Activated T-cell treated with anti-CD3 and anti-CD28 coated beads for 1 hour (primary cell): ENCODE measurements around the gene ACTC1.
"Not testable (repeated sequence)": the region's sequence is repeated elsewhere in the genome, so short reads cannot be mapped to it uniquely, and the experiment has no call there.

ENCODE experiments used
- DNase-seq: peaks from one replicate; pipeline ENCODE4 v3.0.0-alpha.2; 2020; ENCODE audit warnings: low read depth

Gene ACTC1

DNA sequence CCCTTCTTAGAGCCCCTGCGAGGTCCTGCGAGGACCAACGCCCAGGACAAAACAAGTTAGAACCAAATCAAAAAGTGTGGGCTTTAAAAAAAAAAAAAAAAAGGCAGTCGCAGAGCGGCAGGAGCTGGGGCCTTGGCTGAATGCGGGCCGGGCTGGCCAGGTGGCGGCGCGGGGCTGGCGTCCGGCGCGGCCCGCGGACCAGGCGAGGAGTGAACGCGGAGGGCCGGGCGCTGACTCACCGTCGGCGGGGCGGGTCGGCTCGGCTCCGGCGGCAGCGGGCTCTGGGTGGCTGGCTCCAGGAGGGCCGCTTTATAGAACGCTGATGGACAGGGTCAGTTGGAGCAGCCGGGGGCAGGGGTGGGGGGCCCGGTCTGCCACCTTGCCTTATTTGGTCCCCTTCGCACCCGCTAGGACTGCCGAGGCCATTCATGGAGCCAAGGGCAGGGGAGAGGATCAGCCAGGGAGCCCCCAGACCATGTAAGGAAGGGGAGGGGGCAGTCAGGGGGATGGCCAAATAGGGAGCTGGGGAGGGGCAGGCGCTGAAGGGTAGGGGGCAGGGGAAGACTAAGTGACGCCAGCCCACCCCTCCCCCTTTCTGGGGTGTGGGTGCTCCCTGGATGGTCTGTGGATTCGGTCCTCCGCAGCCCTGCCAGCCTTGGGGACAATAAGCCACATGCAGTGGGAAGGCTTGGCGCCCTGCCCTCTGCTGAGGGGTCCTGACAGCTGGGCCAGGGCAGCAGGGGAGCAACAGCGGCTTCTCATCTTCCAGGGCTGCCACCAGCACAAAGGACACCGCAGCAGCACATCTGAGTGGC lies at the start of gene ACTC1:
Gene ACTC1, minus strand, starts transcription at position 283 of the 815 bp plus-strand sequence. CDS start 741 bp downstream, outside the sequence.
- no peak for DNase-seq

DNA sequence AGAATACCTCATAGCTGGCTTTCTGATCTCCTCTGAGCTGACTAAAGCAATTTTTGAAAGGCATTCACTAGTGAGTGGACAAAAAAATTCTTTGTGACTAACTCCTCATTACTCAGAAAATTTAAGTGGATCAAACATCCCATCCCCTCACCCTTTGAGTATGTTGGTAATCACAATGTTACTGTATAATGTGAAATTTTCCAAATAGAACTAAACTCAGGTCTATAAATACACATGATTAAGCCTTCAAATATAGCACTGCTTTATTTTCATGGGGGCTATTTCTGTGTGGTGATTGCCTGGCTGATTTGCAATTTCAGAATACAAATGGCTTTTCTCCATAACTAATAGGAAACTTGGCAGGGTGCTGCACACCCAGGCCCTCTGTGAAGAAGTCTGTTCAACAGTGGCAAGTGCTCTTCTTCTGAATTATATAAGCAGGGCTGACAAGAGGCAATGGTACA lies 45.9 kb upstream of the ACTC1 start:
- DNase-seq, result no peak

DNA sequence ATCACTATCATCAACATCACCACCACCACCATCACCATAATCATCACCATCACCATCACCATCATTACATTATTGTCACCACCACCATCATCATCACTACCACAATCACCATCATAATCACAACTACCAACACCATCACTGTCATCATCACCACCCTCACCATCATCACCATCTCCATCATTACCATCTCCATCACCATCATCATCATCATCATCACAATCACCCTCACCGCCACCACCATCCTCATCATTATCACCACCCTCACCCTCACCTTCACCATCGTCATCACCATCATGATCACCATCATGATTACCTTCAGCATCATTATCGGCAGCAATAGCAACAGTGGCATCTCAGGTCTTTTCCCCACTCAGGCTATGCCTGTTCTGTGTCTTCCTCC lies 42.9 kb upstream of the ACTC1 start:
- DNase-seq, result no peak

DNA sequence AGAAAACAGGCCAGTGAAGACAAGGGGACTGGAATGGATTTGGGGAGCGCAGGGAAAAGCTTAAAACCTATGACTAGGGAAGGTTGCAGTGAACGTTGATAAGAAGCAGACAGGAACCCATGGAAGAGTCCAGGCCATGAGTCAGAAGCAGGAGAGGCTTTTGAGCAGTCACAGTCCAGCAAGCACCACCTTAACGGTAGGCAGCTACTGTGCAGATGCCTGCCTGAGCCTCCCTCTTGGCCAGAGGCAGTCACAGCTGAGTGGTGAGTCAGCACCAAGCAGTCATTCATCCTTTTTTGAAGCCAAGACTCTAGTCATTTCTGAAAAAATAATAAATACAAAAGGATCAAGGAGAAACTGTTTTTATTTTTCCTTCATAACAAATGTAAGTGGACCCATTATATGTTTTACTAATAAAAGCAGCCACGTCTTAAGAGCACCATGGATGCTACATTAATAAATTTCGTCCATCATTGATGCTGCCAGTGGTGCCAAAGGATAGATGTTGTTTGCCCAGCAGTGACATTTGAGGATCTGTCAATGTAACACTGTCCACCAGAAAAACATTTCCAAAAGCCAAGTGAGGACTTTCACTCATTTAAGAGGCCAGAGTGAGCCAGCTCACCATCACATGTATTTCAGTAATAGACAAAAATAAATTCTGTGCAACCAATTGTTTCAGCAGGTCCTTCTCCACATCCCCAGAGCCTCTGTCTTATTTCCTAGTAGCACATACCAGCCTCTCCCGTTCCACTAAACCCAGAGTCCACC lies 42.1 kb upstream of the ACTC1 start:
- no peak for DNase-seq

DNA sequence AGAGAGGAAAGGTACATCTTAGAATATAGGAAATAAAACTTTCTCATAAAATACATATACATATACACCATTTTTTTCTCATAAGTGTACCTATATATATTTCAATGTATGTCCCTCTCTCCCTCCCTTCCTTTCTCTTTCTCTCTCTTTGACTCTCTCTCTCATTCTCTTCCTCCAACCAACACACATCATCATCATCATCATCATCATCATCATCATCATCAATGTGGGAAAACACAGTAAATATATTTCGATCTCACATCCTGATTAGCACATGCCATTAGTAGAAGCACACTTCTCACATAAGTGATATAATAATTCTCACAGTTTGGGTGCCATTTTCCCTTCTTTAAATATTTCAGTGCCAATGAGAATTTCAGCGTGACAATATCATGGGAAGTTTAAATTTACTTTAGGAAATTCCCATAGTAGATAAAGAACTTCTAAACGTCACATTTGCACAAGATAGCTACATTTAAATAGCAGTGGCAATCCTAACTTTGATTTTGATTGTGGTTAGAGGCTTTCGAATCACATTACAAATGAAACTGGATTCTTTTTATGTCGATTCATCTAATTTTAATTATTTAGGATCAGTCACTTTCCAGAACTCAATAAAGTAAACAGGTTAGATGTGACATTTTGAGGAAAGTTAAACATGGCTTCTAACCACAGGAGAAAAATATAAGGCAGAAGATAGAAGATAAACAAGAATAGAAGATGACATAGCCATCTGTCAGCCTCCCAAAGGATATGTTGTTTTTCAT lies 33.0 kb upstream of the ACTC1 start:
- no peak for DNase-seq

DNA sequence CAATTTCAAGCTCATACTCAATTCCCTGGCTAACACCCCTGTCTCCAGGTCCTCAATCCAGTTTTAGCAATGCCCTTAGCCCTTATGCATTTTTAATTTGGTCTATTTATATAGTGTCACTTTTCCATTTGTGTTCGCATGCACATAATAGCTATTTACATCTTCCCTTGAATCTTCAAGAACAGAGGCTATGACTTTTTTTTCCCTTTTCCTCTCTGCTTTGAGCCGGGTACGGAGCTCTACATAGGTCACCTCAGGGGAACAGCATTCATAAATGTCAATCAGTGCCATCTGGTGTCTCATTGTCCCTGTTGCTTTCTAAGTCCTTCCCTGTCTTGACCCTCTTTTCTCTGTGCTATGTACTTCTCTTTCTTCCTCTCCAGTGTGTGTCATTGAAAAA lies 26.5 kb upstream of the ACTC1 start:
- no peak for DNase-seq

DNA sequence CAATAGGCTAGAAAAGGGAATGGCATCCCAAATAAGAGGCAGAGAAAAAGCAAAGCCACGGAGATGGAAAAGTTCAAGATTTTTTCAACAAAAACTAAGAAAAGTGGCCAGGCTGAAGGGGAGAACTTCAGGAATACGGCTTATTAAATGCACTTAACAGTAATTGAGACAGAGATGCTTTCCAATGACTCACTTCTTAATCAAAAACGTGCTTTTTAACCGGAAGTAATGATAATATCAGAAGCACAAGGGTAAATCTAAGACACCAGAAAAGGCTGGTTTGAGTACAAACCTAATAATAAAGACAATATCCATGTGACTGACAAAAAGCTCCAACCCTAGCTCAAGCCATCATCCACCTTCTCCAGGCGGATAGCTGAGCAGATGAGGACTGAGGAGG lies 24.8 kb upstream of the ACTC1 start:
- no peak for DNase-seq

DNA sequence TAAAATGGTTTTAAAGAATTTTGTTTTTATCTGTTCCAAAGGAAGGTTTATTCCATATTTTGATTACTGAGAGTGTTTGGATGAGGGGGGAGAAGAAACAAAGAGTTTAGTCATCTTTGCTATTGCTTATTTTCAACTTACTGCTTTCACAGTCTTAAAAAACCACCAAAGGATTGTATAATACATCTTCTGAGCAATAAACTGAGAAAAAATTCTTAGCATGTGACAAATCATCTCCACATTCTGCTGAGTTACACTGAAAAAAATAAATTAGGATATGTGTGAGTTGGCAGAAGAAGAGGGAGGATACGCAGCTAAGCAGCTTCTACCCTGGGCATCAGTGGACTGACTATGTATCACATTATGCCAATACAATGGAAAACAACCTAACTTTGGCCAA lies 23.2 kb upstream of the ACTC1 start:
- no peak for DNase-seq

DNA sequence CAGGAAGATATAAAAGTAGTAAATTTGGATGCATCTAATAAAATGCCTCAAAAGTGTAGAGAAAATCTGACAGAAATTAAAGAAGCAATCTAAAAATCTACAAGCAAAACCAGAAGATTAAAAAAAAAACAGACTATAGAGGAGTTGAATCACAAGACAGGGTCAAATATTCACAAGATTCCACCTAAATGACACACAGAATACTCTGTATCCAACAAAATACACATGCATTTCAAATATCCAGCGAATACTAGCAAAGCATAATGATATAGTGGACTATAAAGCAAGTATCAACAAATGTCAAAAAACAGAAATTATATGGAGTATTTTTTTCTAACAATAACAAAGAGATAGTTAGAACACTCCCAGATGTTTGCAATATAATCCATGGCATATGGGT lies 20.5 kb upstream of the ACTC1 start:
- no peak for DNase-seq

DNA sequence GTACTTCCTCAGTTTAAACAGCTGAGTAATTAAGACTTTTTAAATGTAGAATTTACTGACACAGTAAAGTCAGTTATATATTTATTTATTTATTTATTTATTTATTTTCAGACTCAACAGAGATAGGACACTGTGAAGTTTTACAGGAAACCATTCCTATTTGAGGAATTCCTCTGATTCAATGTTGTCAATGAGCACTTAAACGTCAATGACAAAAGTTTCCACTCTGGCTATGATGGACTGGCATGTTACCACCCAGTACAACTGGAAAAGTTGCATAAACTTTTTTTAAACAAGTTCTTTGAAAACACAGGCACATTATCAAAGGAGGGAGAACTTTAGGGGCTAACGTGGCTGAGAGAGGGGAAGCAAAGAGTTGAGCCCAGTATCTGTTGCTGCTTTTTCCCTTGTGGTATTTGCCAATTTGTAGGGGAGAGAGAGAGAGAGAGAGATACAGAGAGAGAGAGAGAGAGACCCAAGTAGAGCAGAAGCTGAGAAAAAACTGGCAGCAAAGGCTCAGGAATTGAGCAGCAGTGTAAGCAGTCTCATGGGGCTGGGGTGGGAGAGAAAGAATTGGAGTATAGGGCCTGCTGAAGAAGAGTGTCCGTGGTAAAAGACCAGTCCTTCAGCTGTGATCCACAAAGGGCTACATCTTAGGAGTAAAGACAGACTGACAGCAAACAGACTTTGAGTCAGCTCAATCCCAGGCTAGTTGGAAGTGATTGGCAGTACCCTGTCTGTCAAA lies 18.3 kb upstream of the ACTC1 start:
- no peak for DNase-seq

DNA sequence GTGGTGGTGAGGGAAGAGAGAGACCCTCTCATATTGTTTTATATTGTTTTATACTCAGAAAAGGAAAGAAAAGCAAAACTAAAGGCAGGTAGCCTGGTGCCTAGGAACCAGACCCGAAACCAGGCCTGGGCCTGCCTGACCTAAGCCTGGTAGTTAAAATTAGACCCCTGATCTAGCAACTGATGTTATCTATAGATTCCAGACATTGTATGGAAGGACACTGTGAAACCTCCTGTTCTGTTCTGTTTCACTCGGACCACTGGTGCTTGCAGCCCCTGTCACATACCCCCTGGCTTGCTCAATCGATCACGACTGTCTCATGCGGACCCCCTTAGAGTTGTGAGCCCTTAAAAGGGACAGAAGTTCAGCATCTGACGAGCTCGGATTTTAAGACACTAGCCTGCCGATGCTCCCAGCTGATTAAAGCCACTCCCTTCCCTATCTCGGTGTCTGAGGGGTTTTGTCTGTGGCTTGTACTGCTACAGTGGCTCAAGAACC lies 17.6 kb upstream of the ACTC1 start:
- not testable (repeated sequence) for DNase-seq

DNA sequence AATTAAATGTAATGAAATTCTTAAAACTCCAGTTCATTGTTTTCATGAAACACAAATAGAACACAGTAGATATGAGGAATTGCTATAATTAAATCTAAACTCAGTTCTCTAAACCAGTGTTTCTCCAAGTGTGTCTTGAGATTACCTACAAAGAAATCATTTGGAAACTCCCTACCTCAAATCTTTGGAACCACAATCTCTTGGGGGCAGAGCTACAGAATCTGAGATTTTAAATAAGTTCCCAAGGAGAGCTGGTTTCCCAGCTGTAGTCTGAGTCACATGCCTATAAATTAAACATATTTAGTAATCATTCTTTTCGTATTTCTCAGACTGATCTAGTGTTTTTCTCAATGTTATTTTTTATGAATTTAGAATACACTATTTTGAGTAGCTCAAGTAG lies 17.0 kb upstream of the ACTC1 start:
- no peak for DNase-seq

DNA sequence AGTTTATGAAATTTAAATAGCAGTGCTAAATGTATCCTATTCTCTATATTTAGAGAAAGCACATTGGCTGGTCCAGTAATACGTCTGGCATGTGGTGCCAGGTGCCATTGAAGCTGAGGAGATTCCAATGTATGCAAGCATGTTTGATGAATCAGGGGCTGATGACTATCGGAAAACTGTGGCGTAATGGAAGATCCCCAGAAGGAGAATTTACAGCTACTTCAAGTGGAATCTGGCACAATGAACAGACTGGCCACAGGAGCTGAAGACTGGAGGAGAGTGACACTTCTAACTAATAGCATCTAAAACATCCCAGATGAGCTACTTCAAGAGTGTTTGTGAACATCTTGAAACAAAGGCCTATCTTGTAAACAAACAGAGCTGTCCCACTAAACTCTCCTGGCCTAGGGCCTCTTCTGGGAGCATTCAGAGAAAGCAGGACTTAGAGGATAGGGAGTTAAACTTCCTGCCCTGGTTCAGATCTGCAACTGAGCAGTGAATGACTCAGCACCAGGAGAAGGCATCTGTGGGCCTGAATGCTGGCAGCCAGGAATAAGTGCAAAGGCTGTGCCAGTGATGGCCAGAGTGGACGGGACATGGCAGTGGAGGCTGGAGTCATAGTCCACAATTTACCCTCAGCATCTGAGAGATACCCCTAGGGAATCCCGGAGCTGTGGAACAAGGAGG lies 15.2 kb upstream of the ACTC1 start:
- DNase-seq, result no peak

DNA sequence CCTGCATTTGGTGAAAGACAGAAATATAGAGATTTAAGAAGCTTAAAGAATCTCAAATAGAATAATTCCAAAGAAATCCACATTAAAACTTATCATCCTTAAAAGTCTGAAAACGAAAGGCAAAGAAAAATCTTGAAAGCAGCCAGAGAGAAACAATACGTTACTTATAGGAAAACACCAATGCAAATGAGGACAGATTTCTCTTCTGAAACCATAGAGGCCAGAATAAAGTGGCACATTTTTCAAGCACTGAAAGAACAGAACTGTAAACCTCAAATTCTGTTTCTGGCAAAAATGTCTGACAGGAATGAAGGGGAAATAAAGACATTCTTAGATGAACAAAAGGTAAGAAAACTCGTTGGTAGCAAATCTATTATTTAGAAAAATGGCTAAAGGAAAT lies 13.8 kb upstream of the ACTC1 start:
- no peak for DNase-seq

DNA sequence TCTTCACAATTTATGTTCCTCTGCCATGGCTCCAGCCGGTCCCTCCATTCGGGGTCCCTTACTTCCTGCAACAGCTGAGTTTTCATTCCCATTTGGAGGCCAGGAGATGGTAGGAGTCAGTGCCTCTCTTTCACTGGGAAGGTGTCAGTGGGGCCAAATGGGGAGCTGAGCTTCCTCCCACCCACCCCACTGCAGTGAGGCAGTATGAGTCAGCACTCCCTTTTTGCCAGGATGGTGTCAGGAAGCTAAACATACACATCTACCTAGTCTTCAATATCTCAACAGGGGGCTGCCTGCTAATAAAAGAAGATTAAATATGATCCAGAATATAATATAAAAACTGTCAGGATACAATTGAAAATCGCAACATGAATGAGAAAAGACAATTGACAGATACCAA lies 12.7 kb upstream of the ACTC1 start:
- DNase-seq, result no peak

DNA sequence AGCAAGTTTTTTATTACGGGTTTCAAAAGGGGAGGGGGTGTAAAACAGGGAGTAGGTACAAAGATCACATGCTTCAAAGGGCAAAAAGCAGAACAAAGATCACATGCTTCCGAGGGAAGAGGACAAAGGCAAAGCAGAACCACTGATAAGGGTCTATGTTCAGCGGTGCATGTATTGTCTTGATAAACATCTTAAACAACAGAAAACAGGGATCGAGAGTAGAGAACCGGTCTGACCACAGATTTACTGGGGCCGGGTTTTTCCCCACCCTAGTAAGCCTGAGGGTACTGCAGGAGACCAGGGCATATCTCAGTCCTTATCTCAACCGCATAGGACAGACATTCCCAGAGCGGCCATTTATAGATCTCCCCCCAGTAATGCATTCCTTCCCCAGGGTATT lies 11.9 kb upstream of the ACTC1 start:
- not testable (repeated sequence) for DNase-seq

DNA sequence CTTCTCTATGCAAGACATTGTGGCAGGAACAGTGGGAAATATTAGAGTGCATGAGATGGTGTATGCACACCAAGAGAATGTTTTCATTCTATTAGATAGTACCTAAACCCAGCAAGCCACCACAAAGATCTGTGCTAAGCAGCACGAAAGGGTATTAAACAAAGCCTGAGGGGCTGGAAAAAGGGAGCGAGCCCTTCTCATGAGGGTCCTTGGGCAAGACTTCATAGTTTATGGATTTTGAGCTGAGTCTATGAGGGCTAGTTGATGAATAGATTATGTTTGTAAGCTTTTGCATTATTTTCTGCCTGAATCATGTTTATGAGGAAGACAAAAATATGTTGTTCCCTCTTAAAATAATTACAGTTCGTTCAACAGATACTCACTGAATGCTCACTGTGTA lies 9.4 kb upstream of the ACTC1 start:
- no peak for DNase-seq

DNA sequence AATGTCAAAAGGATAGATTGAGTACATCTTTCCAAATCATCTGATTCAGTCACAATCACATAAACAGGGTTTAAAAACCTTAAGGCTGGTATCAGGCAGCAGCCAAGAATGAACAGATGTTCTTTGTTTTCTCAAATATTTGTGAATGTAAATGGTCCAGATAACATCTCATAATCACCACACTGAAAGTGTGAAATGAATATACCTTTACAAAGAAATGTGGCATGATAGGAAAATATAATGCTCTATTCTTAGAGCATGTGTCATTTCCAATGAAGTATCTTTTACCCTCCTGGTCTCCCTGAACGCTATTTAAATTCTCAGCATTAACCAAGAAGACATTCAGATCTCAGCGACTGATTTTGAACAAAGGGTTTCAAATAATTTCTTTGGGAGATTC lies 8.8 kb upstream of the ACTC1 start:
- no peak for DNase-seq

DNA sequence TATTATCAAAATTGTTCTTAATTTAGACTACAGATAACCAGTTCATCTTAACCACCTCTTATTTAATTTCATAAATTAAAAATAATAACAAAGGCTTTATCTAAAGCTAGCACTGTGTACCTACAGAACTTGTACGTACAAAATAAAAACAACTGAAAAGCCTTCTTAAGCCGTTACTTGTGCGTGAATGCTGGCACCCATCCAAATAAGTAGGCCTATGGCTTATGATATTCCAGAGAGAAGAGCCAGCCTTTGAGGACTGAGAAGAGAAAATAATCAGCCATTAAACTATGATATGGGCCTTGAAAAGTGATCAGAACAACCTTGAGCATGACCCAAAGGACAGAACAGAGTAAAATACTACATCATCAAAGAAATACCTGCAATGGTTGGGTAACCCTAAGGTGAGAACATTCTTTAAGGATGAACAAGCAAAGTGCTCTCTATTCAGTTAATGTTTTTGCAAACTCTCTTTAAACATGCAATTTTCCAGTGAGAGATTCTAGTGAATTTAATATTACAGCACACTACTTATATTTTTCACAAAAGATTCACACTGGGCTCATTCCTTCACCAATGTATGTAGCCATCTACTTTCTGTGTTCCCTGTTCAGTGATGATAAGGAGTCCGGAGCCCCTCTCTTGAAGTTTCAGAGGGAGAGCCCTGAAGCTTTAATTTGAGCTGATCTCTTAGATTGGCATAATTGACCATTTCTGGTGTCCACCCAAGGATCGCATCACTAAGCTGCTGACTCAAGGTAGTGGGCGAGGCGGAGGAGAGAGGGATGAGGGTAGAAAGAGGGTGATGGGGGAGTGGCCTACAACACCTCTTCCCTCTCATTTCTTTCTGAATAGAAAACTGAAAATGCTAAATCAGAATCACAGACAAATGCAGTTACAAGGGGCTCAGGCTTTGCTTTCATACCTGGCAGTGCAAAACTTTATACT lies 7.7 kb upstream of the ACTC1 start:
- no peak for DNase-seq

DNA sequence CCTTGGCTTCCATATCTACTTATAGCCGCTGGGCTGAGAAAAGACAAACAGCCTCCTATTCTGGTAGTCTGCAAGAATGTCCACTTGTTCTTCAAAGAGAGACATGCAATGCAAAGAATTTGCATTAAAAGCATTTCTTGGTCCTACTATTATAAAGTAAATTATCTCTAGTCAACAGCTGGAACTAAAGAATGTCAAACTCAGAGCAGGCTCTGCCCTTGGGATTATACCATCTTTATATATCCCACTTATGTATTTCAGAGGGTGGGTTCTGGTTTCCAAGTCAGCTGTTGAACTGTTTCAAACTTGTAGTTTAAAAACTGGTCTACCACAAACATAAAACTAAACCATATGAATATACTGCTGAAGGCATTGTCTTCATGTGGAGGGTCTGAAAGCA lies 7.0 kb upstream of the ACTC1 start:
- no peak for DNase-seq
